Parathyroid adenoma (tissue), 2 donors: ENCODE measurements around the gene CDH5.

Experiments used
- H2AFZ ChIP-seq: fragments of 300-600 bp; sonication (generic); one replicate; pipeline ENCODE4 v1.7.0; 2017; ENCODE audit warnings: antibody characterized with exemption, mild to moderate bottlenecking
- H3K27ac ChIP-seq: fragments of 300-600 bp; sonication (generic); one replicate; pipeline ENCODE4 v1.7.0; 2017
- H3K27me3 ChIP-seq: fragments of 300-600 bp; sonication (generic); one replicate; pipeline ENCODE4 v1.7.0; 2017; ENCODE audit warnings: low read length; ENCODE audit not compliant: control insufficient read depth, insufficient read depth
- H3K36me3 ChIP-seq: fragments of 300-600 bp; sonication (generic); one replicate; pipeline ENCODE4 v1.7.0; 2017; ENCODE audit warnings: low read length; ENCODE audit not compliant: control insufficient read depth, insufficient read depth
- H3K4me1 ChIP-seq: fragments of 300-600 bp; sonication (generic); one replicate; pipeline ENCODE4 v1.7.0; 2017; ENCODE audit warnings: control low read depth
- H3K4me2 ChIP-seq: fragments of 300-600 bp; sonication (generic); one replicate; pipeline ENCODE4 v1.7.0; 2017; ENCODE audit warnings: low read length
- H3K4me3 ChIP-seq: fragments of 300-600 bp; sonication (generic); one replicate; pipeline ENCODE4 v1.7.0; 2017; ENCODE audit warnings: low read depth, low read length
- H3K79me2 ChIP-seq: fragments of 300-600 bp; sonication (generic); one replicate; pipeline ENCODE4 v1.7.0; 2017; ENCODE audit warnings: control low read depth
- H3K9ac ChIP-seq: fragments of 300-600 bp; sonication (generic); one replicate; pipeline ENCODE4 v1.7.0; 2017; ENCODE audit warnings: mild to moderate bottlenecking
- H3K9me3 ChIP-seq: fragments of 300-600 bp; sonication (generic); one replicate; pipeline ENCODE4 v1.7.0; 2017; ENCODE audit warnings: low read length; ENCODE audit not compliant: control insufficient read depth
- CTCF ChIP-seq: fragments of 300-600 bp; sonication (generic); IDR thresholded peaks from one replicate; pipeline ENCODE4 v1.7.0; 2017; ENCODE audit warnings: antibody characterized with exemption, mild to moderate bottlenecking
- donor health status: primary hyperparathyroidism.

CDH5 gene

GRCh38 chr16:66390346-66391108, 24.0 kb downstream of the CDH5 start:
- H3K27ac ChIP-seq: no peak overlapping the region
- H3K9ac ChIP-seq: no peak overlapping the region
- H3K4me3 ChIP-seq: no peak overlapping the region
- no peaks in the 10 kb centered on the region for H3K79me2 ChIP-seq
- H3K4me2 ChIP-seq: no peak overlapping the region
- no peak overlapping the region for H2AFZ ChIP-seq
- H3K9me3 ChIP-seq: no peaks in the 10 kb centered on the region
- H3K36me3 ChIP-seq: no peaks in the 10 kb centered on the region
- no peaks in the 10 kb centered on the region for H3K27me3 ChIP-seq
- no peaks in the 10 kb centered on the region for H3K4me1 ChIP-seq
- TF ChIP-seq CTCF: no peak

GRCh38 chr16:66391726-66392670, 25.5 kb downstream of the CDH5 start:
- Histone ChIP-seq H3K4me1 (no peaks in the 10 kb centered on the region), H3K36me3 (no peaks in the 10 kb centered on the region), H3K27ac (no peak overlapping the region)

GRCh38 chr16:66395806-66396555, 29.5 kb downstream of the CDH5 start:
- no peak overlapping the region for H2AFZ ChIP-seq
- TF ChIP-seq CTCF: no peak
- no peak overlapping the region for H3K4me3 ChIP-seq
- H3K4me1 ChIP-seq: no peaks in the 10 kb centered on the region
- H3K27ac ChIP-seq: no peak overlapping the region
- no peak overlapping the region for H3K9ac ChIP-seq
- H3K36me3 ChIP-seq: no peaks in the 10 kb centered on the region
- H3K79me2 ChIP-seq: no peaks in the 10 kb centered on the region
- H3K27me3 ChIP-seq: no peaks in the 10 kb centered on the region
- no peak overlapping the region for H3K4me2 ChIP-seq
- no peaks in the 10 kb centered on the region for H3K9me3 ChIP-seq

More at GRCh38 chr16:66391726-66392670, 25.5 kb downstream of the CDH5 start:
- Histone ChIP-seq H3K4me3 (no peak overlapping the region), H3K9ac (no peak overlapping the region), H3K27me3 (no peaks in the 10 kb centered on the region), H3K9me3 (no peaks in the 10 kb centered on the region), H3K79me2 (no peaks in the 10 kb centered on the region), H2AFZ (no peak overlapping the region), H3K4me2 (no peak overlapping the region)
- TF ChIP-seq CTCF: no peak

GRCh38 chr16:66397736-66398433, 31.4 kb downstream of the CDH5 start:
- no peak overlapping the region for H3K27ac ChIP-seq
- no peak for TF ChIP-seq CTCF
- no peaks in the 10 kb centered on the region for H3K9me3 ChIP-seq
- H3K4me3 ChIP-seq: no peak overlapping the region
- no peaks in the 10 kb centered on the region for H3K36me3 ChIP-seq
- no peak overlapping the region for H3K4me2 ChIP-seq
- H3K79me2 ChIP-seq: no peaks in the 10 kb centered on the region
- no peaks in the 10 kb centered on the region for H3K27me3 ChIP-seq
- H3K9ac ChIP-seq: no peak overlapping the region
- H3K4me1 ChIP-seq: no peaks in the 10 kb centered on the region
- H2AFZ ChIP-seq: no peak overlapping the region
